H1 (cell line): ENCODE results near the gene SGCD.

Experiments
- BACH1 ChIP-seq: IDR thresholded peaks from 2 replicates; pipeline ENCODE4 v1.6.1; 2012; ENCODE audit warnings: low read length, improper control_type of control experiment
- CBX8 ChIP-seq: fragments of 300-800, 300-1000 bp; sonication (generic); IDR thresholded peaks from 2 replicates; pipeline ENCODE4 v1.7.1; 2016; ENCODE audit warnings: low read depth, low read length, borderline replicate concordance
- EP300 ChIP-seq, 2 experiments: IDR thresholded peaks; 1 replicate in 1 of 2; 2 replicates in 1 of 2; pipeline ENCODE4 v1.6.1; 2011 to 2012; ENCODE audit warnings: low read depth in 2 of 2, low read length in 2 of 2, mild to moderate bottlenecking in 2 of 2, borderline replicate concordance in 1 of 2, inconsistent platforms in 1 of 2, moderate library complexity in 1 of 2
- EZH2 ChIP-seq: fragments of 200-600 bp; sonication (generic); IDR thresholded peaks from 2 replicates; pipeline ENCODE4 v1.7.1; 2012; ENCODE audit warnings: low read depth, mild to moderate bottlenecking, moderate library complexity, low read length, inconsistent platforms; ENCODE audit not compliant: severe bottlenecking
- JUND ChIP-seq: IDR thresholded peaks from 2 replicates; pipeline ENCODE4 v1.6.1; 2011; ENCODE audit warnings: mild to moderate bottlenecking, improper control_type of control experiment, low read length
- RAD21 ChIP-seq, 2 experiments: IDR thresholded peaks in 1 of 2; conservative IDR thresholded peaks in 1 of 2; 2 replicates each; pipeline ENCODE4 v1.6.1; 2011; ENCODE audit warnings: low read depth in 2 of 2, low read length in 2 of 2, improper control_type of control experiment in 1 of 2, inconsistent platforms in 1 of 2, mild to moderate bottlenecking in 1 of 2, moderate library complexity in 1 of 2
- SIN3A ChIP-seq, 2 experiments: IDR thresholded peaks in 1 of 2; conservative IDR thresholded peaks in 1 of 2; 2 replicates each; pipeline ENCODE4 v1.6.1; 2011 to 2012; ENCODE audit warnings: low read length in 2 of 2, improper control_type of control experiment in 1 of 2, low read depth in 1 of 2, mild to moderate bottlenecking in 1 of 2
- SRF ChIP-seq: IDR thresholded peaks from 2 replicates; pipeline ENCODE4 v1.6.1; 2011; ENCODE audit warnings: mild to moderate bottlenecking, low read depth, low read length, moderate library complexity
- SUZ12 ChIP-seq: fragments of 200-600 bp; sonication (generic); IDR thresholded peaks from 2 replicates; pipeline ENCODE4 v1.6.1; 2012; ENCODE audit warnings: mild to moderate bottlenecking, inconsistent platforms, low read length, moderate library complexity, mixed read lengths
- TAF7 ChIP-seq: optimal IDR thresholded peaks from 2 replicates; pipeline ENCODE3; 2011; ENCODE audit warnings: low read depth, mild to moderate bottlenecking, inconsistent platforms, low read length, moderate library complexity, borderline replicate concordance
- YY1 ChIP-seq: IDR thresholded peaks from 2 replicates; pipeline ENCODE4 v1.6.1; 2011; ENCODE audit warnings: low read depth, mild to moderate bottlenecking, low read length
- TF ChIP-seq, protein P1 (sequence below), 3 experiments: IDR thresholded peaks; 1 replicate in 2 of 3; 2 replicates in 1 of 3; pipeline versions ENCODE4 v1.5.1 to v1.6.1; 2011; ENCODE audit warnings: low read length in 3 of 3, mild to moderate bottlenecking in 3 of 3, inconsistent platforms in 2 of 3, low read depth in 1 of 3, moderate library complexity in 1 of 3; ENCODE audit not compliant: insufficient read depth in 1 of 3; ENCODE audit errors: control extremely low read depth in 1 of 3

DNA sequence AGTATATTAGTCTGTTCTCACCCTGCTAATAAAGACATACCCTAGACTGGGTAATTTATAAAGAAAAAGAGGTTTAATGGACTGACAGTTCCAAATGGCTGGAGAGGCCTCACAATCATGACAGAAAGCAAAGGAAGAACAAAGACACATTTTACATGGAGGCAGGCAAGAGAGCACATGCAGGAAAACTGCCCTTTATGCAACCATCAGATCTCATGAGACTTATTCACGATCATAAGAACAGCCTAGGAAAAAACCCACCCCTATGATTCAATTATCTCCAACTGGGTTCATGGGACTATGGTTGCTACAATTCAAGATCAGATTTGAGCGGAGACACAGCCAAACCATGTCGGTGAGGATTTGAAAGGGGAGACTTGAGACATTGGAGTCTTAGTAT, 270.3 kb downstream of the SGCD start:
- TF ChIP-seq, protein P1, sequence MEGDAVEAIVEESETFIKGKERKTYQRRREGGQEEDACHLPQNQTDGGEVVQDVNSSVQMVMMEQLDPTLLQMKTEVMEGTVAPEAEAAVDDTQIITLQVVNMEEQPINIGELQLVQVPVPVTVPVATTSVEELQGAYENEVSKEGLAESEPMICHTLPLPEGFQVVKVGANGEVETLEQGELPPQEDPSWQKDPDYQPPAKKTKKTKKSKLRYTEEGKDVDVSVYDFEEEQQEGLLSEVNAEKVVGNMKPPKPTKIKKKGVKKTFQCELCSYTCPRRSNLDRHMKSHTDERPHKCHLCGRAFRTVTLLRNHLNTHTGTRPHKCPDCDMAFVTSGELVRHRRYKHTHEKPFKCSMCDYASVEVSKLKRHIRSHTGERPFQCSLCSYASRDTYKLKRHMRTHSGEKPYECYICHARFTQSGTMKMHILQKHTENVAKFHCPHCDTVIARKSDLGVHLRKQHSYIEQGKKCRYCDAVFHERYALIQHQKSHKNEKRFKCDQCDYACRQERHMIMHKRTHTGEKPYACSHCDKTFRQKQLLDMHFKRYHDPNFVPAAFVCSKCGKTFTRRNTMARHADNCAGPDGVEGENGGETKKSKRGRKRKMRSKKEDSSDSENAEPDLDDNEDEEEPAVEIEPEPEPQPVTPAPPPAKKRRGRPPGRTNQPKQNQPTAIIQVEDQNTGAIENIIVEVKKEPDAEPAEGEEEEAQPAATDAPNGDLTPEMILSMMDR (IDR thresholded peaks at IDR 0.05; ENCODE audit: control extremely low read depth in 1 of 3, insufficient read depth in 1 of 3, low read depth in 1 of 3, low read length in 3 of 3): no peak
- TF ChIP-seq BACH1 (no peak), YY1 (no peak), TAF7 (no peak), SIN3A (conservative IDR thresholded peaks at IDR 0.05 in 1 of 2, IDR thresholded peaks at IDR 0.05 in 1 of 2; ENCODE audit: low read depth in 1 of 2, low read length in 2 of 2) (no peak), EP300 (IDR thresholded peaks at IDR 0.05; ENCODE audit: borderline replicate concordance in 1 of 2, low read depth in 2 of 2, low read length in 2 of 2) (no peak), JUND (no peak), RAD21 (IDR thresholded peaks at IDR 0.05 in 1 of 2, conservative IDR thresholded peaks at IDR 0.05 in 1 of 2; ENCODE audit: low read depth in 2 of 2, low read length in 2 of 2) (no peak), SRF (no peak), CBX8 (no peak), SUZ12 (no peak), EZH2 (no peak)
